GM23338 (cell line): ENCODE results near the gene FUT6. TPM values are rescaled to one million over a fixed set of nuclear protein-coding genes. Genes with fewer than 3 reads are reported as not detected.

Experiments
- ATAC-seq: fragments of 200-7000 bp; cut with Tn5 transposase; 3 replicates; pipeline ENCODE4 v1.9.1; 2020
- DNase-seq: peaks from one replicate; pipeline ENCODE4 v3.0.0-alpha.2; 2015; ENCODE audit warnings: low spot score
- H2AFZ ChIP-seq: fragments of 200-600 bp; sonication (generic); 2 replicates; pipeline ENCODE4 v1.8.0; 2016; ENCODE audit warnings: antibody characterized with exemption, mild to moderate bottlenecking, moderate library complexity
- H3F3A ChIP-seq: fragments of 200-600 bp; sonication (generic); replicated peaks from 2 replicates; pipeline ENCODE4 v1.8.0; 2017; ENCODE audit warnings: antibody characterized with exemption, mixed run types, low read depth
- H3K27ac ChIP-seq: fragments of 200-600 bp; sonication (generic); 2 replicates; pipeline ENCODE4 v1.6.1; 2016; ENCODE audit warnings: low read depth
- H3K27me3 ChIP-seq: fragments of 200-600 bp; sonication (generic); 2 replicates; pipeline ENCODE4 v1.8.0; 2016; ENCODE audit warnings: mild to moderate bottlenecking, mixed run types, moderate library complexity; ENCODE audit not compliant: insufficient read depth
- H3K36me3 ChIP-seq: fragments of 200-600 bp; sonication (generic); 2 replicates; pipeline ENCODE4 v1.8.0; 2016; ENCODE audit warnings: mild to moderate bottlenecking; ENCODE audit not compliant: insufficient read depth
- H3K4me1 ChIP-seq: fragments of 200-600 bp; sonication (generic); 2 replicates; pipeline ENCODE4 v1.8.0; 2016; ENCODE audit warnings: mild to moderate bottlenecking, moderate library complexity; ENCODE audit not compliant: insufficient read depth
- H3K4me2 ChIP-seq: fragments of 200-600 bp; sonication (generic); 2 replicates; pipeline ENCODE4 v1.7.1; 2017; ENCODE audit warnings: mixed run types
- H3K4me3 ChIP-seq: fragments of 200-600 bp; sonication (generic); 2 replicates; pipeline ENCODE4 v1.6.1; 2016; ENCODE audit warnings: mixed run types
- H3K79me2 ChIP-seq: fragments of 200-600 bp; sonication (generic); replicated peaks from 2 replicates; pipeline ENCODE4 v1.8.0; 2017; ENCODE audit warnings: mild to moderate bottlenecking; ENCODE audit not compliant: insufficient read depth
- H3K9me2 ChIP-seq: fragments of 200-600 bp; sonication (generic); 2 replicates; pipeline ENCODE4 v1.8.0; 2017; ENCODE audit not compliant: insufficient read depth
- H4K20me1 ChIP-seq: fragments of 200-600 bp; sonication (generic); replicated peaks from 2 replicates; pipeline ENCODE4 v1.8.0; 2017; ENCODE audit warnings: mild to moderate bottlenecking; ENCODE audit not compliant: insufficient read depth
- H3K27ac Mint-ChIP-seq: 2 replicates; pipeline ENCODE4 v1.8.0; 2020; ENCODE audit warnings: inconsistent platforms, mild to moderate bottlenecking, moderate library complexity, mixed read lengths
- H3K27me3 Mint-ChIP-seq: 3 replicates; pipeline ENCODE4 v1.8.0; 2022; ENCODE audit warnings: low read depth, mild to moderate bottlenecking, moderate library complexity, mixed read lengths, inconsistent platforms; ENCODE audit not compliant: insufficient read depth, poor library complexity
- H3K36me3 Mint-ChIP-seq: 3 replicates; pipeline ENCODE4 v1.8.0; 2021; ENCODE audit warnings: low read depth, mild to moderate bottlenecking, inconsistent platforms, moderate library complexity, mixed read lengths
- H3K4me1 Mint-ChIP-seq: 3 replicates; pipeline ENCODE4 v1.8.0; 2020; ENCODE audit warnings: mild to moderate bottlenecking, inconsistent platforms, mixed read lengths
- H3K4me3 Mint-ChIP-seq: 3 replicates; pipeline ENCODE4 v1.8.0; 2021; ENCODE audit warnings: moderate library complexity, mild to moderate bottlenecking, inconsistent platforms, mixed read lengths
- H3K9me3 Mint-ChIP-seq: 3 replicates; pipeline ENCODE4 v1.8.0; 2020; ENCODE audit warnings: moderate library complexity, mild to moderate bottlenecking, inconsistent platforms, mixed read lengths
- CREB1 ChIP-seq: fragments of 250-450 bp; sonication (Bioruptor Pico); IDR thresholded peaks from 2 replicates; pipeline ENCODE4 v1.5.0; 2020; ENCODE audit warnings: low read depth, mild to moderate bottlenecking, moderate library complexity
- CTCF ChIP-seq, 2 experiments: fragments of 200-600 bp in 1 of 2; sonication (generic) in 1 of 2; conservative IDR thresholded peaks; 2 replicates each; pipeline versions ENCODE4 v1.5.1 to v1.6.1; 2016 to 2017; ENCODE audit warnings: antibody characterized with exemption in 2 of 2, low read depth in 2 of 2, mild to moderate bottlenecking in 2 of 2, moderate library complexity in 1 of 2
- EZH2 ChIP-seq: fragments of 200-600 bp; sonication (generic); IDR thresholded peaks from one replicate; pipeline ENCODE4 v1.8.0; 2017; ENCODE audit warnings: antibody characterized with exemption, mild to moderate bottlenecking, low read depth; ENCODE audit not compliant: unreplicated experiment
- EZH2phosphoT487 ChIP-seq: fragments of 200-600 bp; sonication (generic); IDR thresholded peaks from one replicate; pipeline ENCODE4 v1.8.1; 2018; ENCODE audit warnings: antibody characterized with exemption; ENCODE audit not compliant: unreplicated experiment
- JUNB ChIP-seq: IDR thresholded peaks from one replicate; pipeline ENCODE4 v1.6.1; 2016; ENCODE audit warnings: antibody characterized with exemption; ENCODE audit not compliant: unreplicated experiment
- POLR2AphosphoS5 ChIP-seq: IDR thresholded peaks from 2 replicates; pipeline ENCODE4 v1.6.1; 2016; ENCODE audit warnings: antibody characterized with exemption, low read depth
- REST ChIP-seq: IDR thresholded peaks from one replicate; pipeline ENCODE4 v1.6.1; 2018; ENCODE audit warnings: antibody characterized with exemption; ENCODE audit not compliant: unreplicated experiment
- ZNF462 ChIP-seq: fragments of 250-450 bp; sonication (Bioruptor Pico); IDR thresholded peaks from 2 replicates; pipeline ENCODE4 v1.5.0; 2020; ENCODE audit warnings: mild to moderate bottlenecking, moderate library complexity
- polyA plus RNA-seq: library from polyadenylated mRNA; unstranded; fragments of >200 nt; fragmentation: Nextera tagmentation; extraction: Ambion mirVana; gene quantifications from 2 replicates; pipeline ENCODE4 v1.2.1, GENCODE V29; 2016
- total RNA-seq: library from RNA; depleted of rRNA; stranded (reverse); fragments of >200 nt; shearing (Covaris generic); gene quantifications from 2 replicates; pipeline ENCODE4 v1.2.3, GENCODE V29; 2014

FUT6 gene
- total and polyA plus RNA-seq, 2 experiments from 2014 or later: not detected

- TF ChIP-seq ZNF462 (CRISPR knock-in tag) (no peak), EZH2 (no peak)
Measured at GRCh38 chr19:5817218-5817617, 22.3 kb downstream of the FUT6 start (continued).

GRCh38 chr19:5814852-5815246 lies 24.7 kb downstream of the FUT6 start:
- Histone ChIP-seq H3K27me3 (no peaks in the 10 kb centered on the region), H2AFZ (no peak overlapping the region), H3K79me2 (no peaks in the 10 kb centered on the region), H3K4me2 (no peak overlapping the region), H3K4me1 (no peaks in the 10 kb centered on the region), H4K20me1 (no peaks in the 10 kb centered on the region; the same call in 1 of the 2 replicates), H3K4me3 (no peak overlapping the region), H3K36me3 (no peaks in the 10 kb centered on the region), H3F3A (no peaks in the 10 kb centered on the region), H3K9me2 (no peaks in the 10 kb centered on the region), H3K27ac (no peak overlapping the region)
- H3K4me1 Mint-ChIP-seq: no peaks in the 10 kb centered on the region
- no peaks in the 10 kb centered on the region for H3K9me3 Mint-ChIP-seq
- TF ChIP-seq POLR2AphosphoS5 (no peak), EZH2phosphoT487 (no peak), CTCF (conservative IDR thresholded peaks at IDR 0.05; ENCODE audit: low read depth in 2 of 2) (no peak), JUNB (no peak), REST (no peak), CREB1 (CRISPR knock-in tag) (no peak)
- DNase-seq (no peak), ATAC-seq (no peak)
- no peak overlapping the region for H3K4me3 Mint-ChIP-seq
- H3K27me3 Mint-ChIP-seq: peaks cover 12% of the 10 kb centered on the region
- no peaks in the 10 kb centered on the region for H3K36me3 Mint-ChIP-seq
- peak overlapping the region; percentile 32; the same call in 1 of the 2 replicates for H3K27ac Mint-ChIP-seq
